ENCODE results near the gene FER.
"Not testable (repeated sequence)": the region's sequence is repeated elsewhere in the genome, so short reads cannot be mapped to it uniquely, and the experiment has no call there.

FER gene

DNA sequence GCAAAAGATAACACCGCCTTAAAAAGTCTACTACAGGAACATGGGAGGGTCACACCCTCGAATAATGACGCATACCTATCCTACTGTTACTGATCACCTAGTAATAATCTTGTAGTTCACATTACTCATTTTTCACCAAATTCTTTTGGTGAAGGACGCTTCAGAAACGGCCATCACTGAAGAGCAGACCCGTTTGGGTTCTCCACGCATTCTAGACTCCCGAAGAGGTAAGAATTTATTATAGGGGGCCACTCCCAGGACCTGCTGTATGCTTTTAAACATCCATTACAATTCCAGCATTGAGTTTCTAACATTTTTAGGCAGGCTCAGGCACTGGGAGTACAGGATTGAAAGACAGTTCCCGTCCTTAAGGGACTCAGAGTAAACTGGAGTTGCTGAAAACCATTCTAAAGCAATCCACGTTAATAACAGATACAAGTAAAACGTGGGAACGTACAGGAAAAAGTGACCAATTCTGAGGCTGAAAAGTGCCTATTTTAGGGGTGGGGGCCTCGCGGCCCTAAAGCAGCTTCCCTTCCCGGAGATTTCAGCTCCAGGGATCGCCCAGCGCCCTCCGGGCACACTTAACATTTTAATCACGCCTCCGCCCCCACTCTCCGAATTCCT, at the start of gene FER:
TSS of gene FER (plus strand) at position 124 of the 627 bp plus-strand sequence. CDS start 50,286 bp downstream, outside the sequence.
- no peak for DNase-seq

DNA sequence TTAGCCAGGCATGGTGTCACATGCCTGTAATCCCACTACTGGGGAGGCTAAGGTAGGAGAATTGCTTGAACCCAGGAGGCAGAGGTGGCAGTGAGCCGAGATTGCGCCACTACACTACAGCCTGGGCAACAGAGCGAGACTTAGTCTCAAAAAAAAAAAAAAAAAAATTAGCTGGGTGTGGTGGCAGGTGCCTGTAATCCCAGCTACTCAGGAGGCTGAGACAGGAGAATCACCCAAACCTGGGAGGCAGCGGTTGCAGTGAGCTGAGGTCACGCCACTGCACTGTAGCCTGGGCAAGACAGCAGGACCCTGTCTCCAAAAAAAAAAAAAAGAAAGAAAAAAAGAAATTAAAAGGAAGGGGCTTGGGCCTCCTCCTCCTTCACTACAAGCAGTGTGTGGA, 47.3 kb upstream of the FER start:
- DNase-seq, result not testable (repeated sequence)

DNA sequence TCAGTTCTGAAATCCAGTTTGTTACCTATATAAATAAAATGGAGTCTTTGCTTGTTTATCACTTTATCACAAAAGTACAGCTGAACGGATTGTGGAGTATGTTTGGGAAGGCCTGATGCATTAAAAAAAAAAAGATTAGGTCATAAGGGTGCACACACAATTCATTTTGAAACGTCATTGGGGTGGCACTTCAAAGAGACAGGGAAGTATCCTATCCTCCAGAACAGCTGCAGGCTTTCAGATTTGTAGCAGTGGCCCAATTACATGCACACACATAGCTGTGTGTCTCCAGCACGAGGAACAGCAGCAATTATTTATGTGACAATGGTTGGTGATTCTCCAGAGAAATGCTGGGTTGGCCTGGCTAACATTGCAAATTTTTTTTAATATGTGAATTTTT, 46.8 kb upstream of the FER start:
- DNase-seq, result peak; percentile 3

DNA sequence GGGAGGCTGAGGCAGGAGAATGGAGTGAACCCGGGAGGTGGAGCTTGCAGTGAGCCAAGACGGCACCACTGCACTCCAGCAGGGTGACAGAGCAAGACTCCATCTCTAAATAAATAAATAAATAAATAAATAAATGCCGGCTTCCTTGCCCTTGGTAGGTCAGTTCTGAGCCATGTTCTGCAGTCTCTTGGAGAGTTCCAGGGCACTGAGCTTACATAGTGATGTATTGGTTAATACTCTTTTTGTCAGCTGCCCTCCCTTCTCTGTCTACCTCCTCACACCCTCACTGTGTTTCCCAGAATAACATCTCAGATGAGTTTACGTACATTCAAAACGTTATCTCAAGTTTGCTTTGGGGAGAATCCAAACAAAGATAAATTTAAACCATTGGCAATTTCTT, 45.2 kb upstream of the FER start:
- no peak for DNase-seq

GRCh38 chr5:108703313-108703712, 44.4 kb upstream of the FER start:
- DNase-seq, result no peak

DNA sequence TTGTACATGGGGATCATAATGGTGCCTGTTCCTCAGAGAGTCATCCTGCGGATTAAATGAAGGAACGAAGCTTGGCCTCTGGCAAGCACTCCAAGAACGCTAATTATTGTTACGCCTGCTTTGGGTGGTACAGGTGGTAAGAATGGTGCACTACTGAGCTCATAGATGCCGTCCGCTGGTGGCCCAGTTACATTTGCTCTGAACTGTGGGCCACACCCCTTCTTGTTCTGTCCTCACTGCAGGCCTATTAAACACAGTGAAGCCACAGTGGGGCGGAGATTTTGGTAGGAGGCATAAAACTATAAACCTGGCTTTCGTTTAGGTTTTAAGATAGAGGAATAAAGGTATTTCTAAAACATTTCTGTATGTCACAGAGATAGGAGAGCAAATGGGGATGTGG, 40.6 kb upstream of the FER start:
- DNase-seq, result no peak

DNA sequence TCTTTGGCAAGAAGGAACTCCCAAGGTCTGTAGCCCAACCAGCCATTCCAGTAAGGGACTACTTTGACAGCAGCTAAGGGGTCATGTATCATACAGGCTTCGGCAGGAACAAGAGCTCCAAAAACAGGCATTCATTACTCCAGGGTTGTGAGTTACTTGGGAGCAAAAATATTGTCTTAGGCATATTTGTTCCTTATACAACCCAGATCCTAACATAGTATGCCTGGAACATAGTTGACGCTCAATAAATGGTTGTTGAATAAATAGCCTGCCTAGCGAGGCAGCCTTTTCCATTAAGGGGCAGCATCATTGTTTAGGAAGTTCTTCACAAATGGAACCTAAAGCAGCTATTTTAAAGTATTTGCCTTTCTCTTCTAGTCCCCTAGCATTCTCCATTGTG, 35.8 kb upstream of the FER start:
- no peak for DNase-seq

- DNase-seq, result no peak
These were observed 32.3 kb upstream of the FER start for GRCh38 chr5:108715408-108715807.

GRCh38 chr5:108720391-108720790, 27.3 kb upstream of the FER start:
- DNase-seq, result no peak

DNA sequence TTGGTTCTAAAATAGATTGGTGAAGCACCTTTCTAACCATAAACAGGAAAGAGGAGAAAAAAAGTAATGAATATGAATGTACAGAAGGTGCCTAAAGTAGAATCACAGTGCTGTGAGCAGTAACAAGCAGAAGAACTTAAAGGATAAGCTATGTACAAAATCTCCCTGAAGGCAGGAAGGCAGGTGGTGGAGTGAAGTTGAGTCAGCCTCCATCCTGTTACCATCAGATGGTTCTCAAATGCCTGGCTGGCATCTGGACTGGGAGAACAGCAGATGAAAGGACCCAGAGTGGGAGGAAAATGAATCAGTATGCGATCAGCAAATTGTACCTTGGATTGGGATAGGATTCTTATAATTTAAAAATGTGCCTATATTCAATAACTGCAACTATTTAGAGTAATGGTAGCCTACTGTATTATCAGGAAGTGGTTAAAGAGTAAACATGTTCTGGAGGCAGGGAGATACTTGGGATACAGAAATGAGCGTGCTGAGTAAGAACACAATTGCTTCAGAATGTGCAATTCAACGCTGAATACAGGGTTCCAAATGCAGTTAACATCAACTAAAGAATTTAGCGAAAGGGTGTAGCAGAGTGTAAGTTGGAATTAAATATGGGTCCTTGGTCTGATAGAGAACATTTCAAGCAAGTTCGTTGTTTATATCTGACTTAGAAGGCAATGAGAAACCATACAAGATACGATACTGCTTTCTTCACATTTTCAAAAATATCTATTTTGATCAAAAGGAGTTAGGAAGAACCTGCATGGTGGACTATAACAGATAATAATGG, 21.1 kb upstream of the FER start:
- no peak for DNase-seq

GRCh38 chr5:108727236-108727650, 20.5 kb upstream of the FER start:
- no peak for DNase-seq

GRCh38 chr5:108727651-108728565, 19.8 kb upstream of the FER start:
- peak; percentile 23 for DNase-seq

DNA sequence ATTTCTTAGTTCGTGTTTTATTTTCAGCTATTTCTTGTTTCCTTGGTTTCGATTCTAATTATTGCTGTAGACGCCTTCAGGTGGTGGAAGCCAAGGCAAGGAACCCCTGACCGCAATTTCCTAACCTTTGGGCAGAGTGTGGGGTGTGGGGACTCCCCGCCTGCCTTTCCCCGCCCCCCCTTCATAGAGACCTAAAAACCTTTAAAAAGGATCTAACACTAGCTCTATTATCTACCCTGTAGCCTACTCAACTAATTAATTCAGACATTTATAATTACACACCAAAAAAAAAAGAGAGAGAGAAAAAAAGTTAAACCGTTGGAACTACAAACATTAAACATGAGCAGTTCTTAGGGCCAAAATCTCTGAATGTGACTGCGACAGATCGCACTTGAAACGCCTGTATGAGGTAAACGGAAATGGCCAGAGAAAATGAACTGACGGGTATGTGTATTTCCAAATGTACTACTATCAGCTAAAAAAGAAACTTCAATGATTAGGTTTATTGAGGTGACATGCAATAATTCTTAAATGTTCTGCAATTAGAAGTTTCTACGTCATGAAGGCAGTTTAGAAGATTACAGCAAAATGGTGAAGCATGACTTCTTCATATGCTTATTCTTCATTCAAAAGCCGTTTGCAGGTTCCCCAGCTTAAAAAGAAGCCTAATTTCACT, 19.0 kb upstream of the FER start:
- no peak for DNase-seq

GRCh38 chr5:108729242-108729615, 18.5 kb upstream of the FER start:
- DNase-seq, result no peak

DNA sequence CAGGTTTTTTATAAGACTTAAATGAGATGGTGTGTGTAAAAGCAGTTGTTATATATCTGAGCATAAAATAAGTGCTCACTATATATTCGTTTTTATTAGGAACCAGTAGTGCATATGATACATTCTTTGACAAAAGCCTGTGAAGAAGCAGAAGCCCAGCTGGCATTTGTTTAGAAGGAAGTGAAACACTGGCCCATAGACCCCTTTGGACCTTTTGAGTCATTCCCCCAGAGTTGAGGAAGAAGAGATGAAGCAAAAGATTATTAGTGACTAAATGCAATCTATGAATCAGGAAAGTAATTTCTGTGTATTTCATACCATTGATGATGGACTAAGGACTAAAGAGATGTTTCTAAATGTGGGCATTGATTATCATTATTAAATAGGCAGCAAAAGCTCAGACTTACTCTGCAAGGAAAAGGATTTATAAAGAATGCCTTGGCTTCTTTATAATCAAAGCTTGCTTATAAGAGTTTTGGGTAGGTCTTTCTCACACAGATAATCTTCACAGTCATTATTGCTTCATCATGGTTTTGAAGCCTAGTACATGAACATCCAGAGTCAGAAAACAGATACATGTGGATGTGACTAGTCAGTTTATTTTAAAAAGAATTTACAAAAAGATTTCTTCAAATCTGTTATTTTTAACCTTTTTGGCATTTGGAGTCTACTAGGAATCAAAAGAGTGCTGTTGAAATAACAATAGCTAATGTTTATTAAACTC, 16.9 kb upstream of the FER start:
- DNase-seq, result no peak

DNA sequence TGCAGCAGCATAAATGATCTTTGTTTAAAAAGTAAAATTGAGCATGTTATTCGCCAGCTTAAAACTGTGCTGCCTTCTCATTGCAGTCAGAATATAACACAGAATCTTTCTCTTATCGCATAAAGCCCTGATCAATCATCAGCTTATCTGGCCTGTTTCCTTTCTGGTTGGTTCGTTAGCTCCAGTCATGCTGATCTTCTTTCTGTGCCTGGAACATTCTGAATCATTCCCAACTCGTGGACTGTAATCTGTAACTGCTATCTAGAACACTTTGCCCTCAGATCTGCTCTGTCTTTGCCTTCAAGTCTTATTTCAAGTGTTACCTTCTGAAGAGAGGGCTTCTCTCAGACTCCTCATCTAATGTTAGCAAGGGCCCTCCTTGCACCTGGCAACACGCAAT, 11.9 kb upstream of the FER start:
- no peak for DNase-seq

GRCh38 chr5:108736855-108737254, 10.8 kb upstream of the FER start:
- no peak for DNase-seq

- no peak for DNase-seq
These were observed 8.3 kb upstream of the FER start for GRCh38 chr5:108739376-108739775.

DNA sequence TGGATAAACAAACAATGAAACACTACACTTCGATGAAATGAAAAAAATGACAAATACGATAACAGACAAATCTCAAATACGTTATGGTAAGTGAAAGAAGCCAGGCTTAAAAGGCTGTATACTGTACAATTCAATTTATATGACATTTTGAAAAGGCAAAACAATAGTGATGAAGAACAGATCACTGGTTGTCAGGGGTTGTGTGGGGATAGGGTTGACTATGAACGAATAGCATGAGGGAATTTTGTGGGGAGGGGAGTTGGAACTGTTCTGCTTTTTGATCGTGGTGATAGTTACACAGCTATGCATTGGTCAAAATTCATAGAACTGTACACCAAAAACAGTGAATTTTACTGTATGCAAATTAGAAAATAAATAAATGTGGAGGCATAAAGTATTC, 7.8 kb upstream of the FER start:
- no peak for DNase-seq

GRCh38 chr5:108743319-108743718, 4.4 kb upstream of the FER start:
- no peak for DNase-seq

DNA sequence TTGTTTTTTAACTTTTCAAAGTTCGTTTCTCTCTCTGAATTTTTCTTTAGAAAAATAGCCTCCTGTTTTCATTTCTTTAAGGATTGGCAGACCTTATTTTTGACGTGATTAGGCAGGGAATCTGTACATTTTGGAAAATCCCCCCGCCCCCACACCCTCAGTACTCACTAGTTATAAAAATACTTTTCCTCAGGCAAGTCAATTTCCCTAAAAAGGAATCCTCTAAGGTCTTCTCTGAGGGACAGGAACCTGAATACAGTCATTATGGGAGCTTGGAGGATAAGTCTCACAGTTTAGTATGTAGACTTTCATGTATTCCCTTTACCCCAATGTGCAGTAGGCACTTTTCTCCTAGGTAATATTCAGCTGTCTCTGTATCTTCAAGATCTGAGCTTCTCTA, 3.9 kb upstream of the FER start:
- DNase-seq, result no peak

- no peak for DNase-seq
These were observed 455 bp upstream of the FER start for GRCh38 chr5:108747111-108747773.
